Activated CD4-positive, CD25-positive, alpha-beta regulatory T cell treated with anti-CD3 and anti-CD28 coated beads, Interleukin-2, amount 50 U/mL, for 16 hours (primary cell): ENCODE results near the gene SCO2.

ENCODE experiments used
- DNase-seq: peaks from one replicate; pipeline ENCODE4 v3.0.0-alpha.2; 2020; ENCODE audit warnings: low read depth, low spot score

The SCO2 gene

GRCh38 chr22:50502628-50503474 is 22.5 kb downstream of the SCO2 start:
- no peak for DNase-seq

GRCh38 chr22:50502096-50502495 is 23.3 kb downstream of the SCO2 start:
- no peak for DNase-seq

- DNase-seq: no peak
These were observed 24.9 kb downstream of the SCO2 start for GRCh38 chr22:50500452-50500851.

GRCh38 chr22:50498322-50498890 is 27.0 kb downstream of the SCO2 start:
- peak; percentile 44 for DNase-seq

- no peak for DNase-seq
These were observed 28.3 kb downstream of the SCO2 start for GRCh38 chr22:50497093-50497492.

- DNase-seq: no peak
These were observed 34.7 kb downstream of the SCO2 start for GRCh38 chr22:50490531-50491308.

- no peak for DNase-seq
These were observed 35.8 kb downstream of the SCO2 start for GRCh38 chr22:50489363-50490243.

GRCh38 chr22:50488886-50489285 is 36.5 kb downstream of the SCO2 start:
- no peak for DNase-seq

GRCh38 chr22:50488006-50488677 is 37.3 kb downstream of the SCO2 start:
- no peak for DNase-seq

GRCh38 chr22:50487290-50488005 is 38.0 kb downstream of the SCO2 start:
- no peak for DNase-seq

GRCh38 chr22:50486561-50487289 is 38.7 kb downstream of the SCO2 start, which contains the start of gene MIOX:
Gene MIOX (plus strand): TSS chr22:50486859. CDS start chr22:50486898, 39 bp downstream.
- no peak for DNase-seq

GRCh38 chr22:50485221-50486131 is 39.9 kb downstream of the SCO2 start:
- no peak for DNase-seq

GRCh38 chr22:50483977-50484853 is 41.2 kb downstream of the SCO2 start:
- DNase-seq: no peak

- no peak for DNase-seq
These were observed 41.8 kb downstream of the SCO2 start for GRCh38 chr22:50483556-50483955.

- no peak for DNase-seq
These were observed 42.3 kb downstream of the SCO2 start for GRCh38 chr22:50483106-50483505.

GRCh38 chr22:50482107-50483074 is 43.0 kb downstream of the SCO2 start:
- no peak for DNase-seq
